ENCODE results near the gene CFAP90. TPM values are rescaled to one million over a fixed set of nuclear protein-coding genes. Genes with fewer than 3 reads are reported as not detected.

The CFAP90 gene
- total and polyA plus RNA-seq, 2 of the 8 experiments (the other 6 are each of a cell fraction or from before 2014, with no cell fraction given) = 0.39 to 0.92 TPM

GRCh38 chr5:7815892-7816534 is 34.9 kb downstream of the CFAP90 start (continued):
- no peak for TF ChIP-seq USF2 (IDR thresholded peaks at IDR 0.05; ENCODE audit: low read length)
- TF ChIP-seq HDAC6 (IDR thresholded peaks at IDR 0.05; ENCODE audit: low read depth, low read length) = no peak
- no peak for TF ChIP-seq SAP30 (IDR thresholded peaks at IDR 0.05; ENCODE audit: insufficient read depth, insufficient replicate concordance, low read length)
- TF ChIP-seq EZH2 (IDR thresholded peaks at IDR 0.05; ENCODE audit: low read depth, low read length, severe bottlenecking) = no peak
- TF ChIP-seq TAF7 (optimal IDR thresholded peaks at IDR 0.05; ENCODE audit: borderline replicate concordance, low read depth, low read length) = peak; percentile 27
- no peak for TF ChIP-seq PHF8 (conservative IDR thresholded peaks at IDR 0.05; ENCODE audit: low read depth, low read length)
- no peak for TF ChIP-seq CHD7 (IDR thresholded peaks at IDR 0.05; ENCODE audit: insufficient replicate concordance, low read length)
- no peak for TF ChIP-seq FOSL1 (IDR thresholded peaks at IDR 0.05; ENCODE audit: insufficient read depth, low read depth, low read length)
- TF ChIP-seq SRF (IDR thresholded peaks at IDR 0.05; ENCODE audit: low read depth, low read length) = peak; percentile 89
